A549 (cell line): ENCODE measurements around the gene ISM1.

Source experiments
- CTCF ChIP-seq: fragments of >200 bp; sonication (Bioruptor Twin); formaldehyde crosslinking; IDR thresholded peaks from 3 replicates; pipeline ENCODE4 v1.5.1; 2016
- E2F6 ChIP-seq: IDR thresholded peaks from 2 replicates; pipeline ENCODE4 v1.6.1; 2012; ENCODE audit warnings: low read depth, borderline replicate concordance
- EP300 ChIP-seq, 2 experiments: fragments of >200 bp; sonication (Bioruptor Twin); formaldehyde crosslinking; IDR thresholded peaks; 2 replicates in 1 of 2; 3 replicates in 1 of 2; pipeline ENCODE4 v1.6.1; 2016 to 2017
- ESRRA ChIP-seq: fragments of 150-350 bp; IDR thresholded peaks from 2 replicates; pipeline ENCODE4 v1.6.1; 2014; ENCODE audit warnings: mild to moderate bottlenecking, low read length, borderline replicate concordance
- FOSB ChIP-seq: fragments of 250-450 bp; sonication (Bioruptor Pico); IDR thresholded peaks from 2 replicates; pipeline ENCODE4 v1.5.0; 2020; ENCODE audit warnings: mild to moderate bottlenecking, moderate library complexity
- HOXA7 ChIP-seq: fragments of 250-450 bp; sonication (Bioruptor Pico); IDR thresholded peaks from 2 replicates; pipeline ENCODE4 v1.5.0; 2020; ENCODE audit warnings: mild to moderate bottlenecking, moderate library complexity
- MAX ChIP-seq: IDR thresholded peaks from 2 replicates; pipeline ENCODE4 v1.6.1; 2012
- NFE2L2 ChIP-seq: fragments of 150-350 bp; conservative IDR thresholded peaks from 2 replicates; pipeline ENCODE4 v1.6.1; 2014; ENCODE audit warnings: low read length
- POLR2A ChIP-seq: IDR thresholded peaks from 2 replicates; pipeline ENCODE4 v1.6.1; 2012; ENCODE audit warnings: mild to moderate bottlenecking, low read length
- SREBF2 ChIP-seq: fragments of 450-650 bp; IDR thresholded peaks from 2 replicates; pipeline ENCODE4 v1.6.1; 2014; ENCODE audit warnings: mild to moderate bottlenecking, moderate library complexity

GRCh38 chr20:13261460-13262301 lies 40.6 kb downstream of the ISM1 start:
- TF ChIP-seq E2F6 (no peak), POLR2A (no peak), HOXA7 (no peak), ESRRA (no peak), NFE2L2 (no peak), CTCF (peak; percentile 74), EP300 (IDR thresholded peaks at IDR 0.05) (no peak), FOSB (CRISPR knock-in tag) (no peak), SREBF2 (no peak), MAX (no peak)
